Measurements from ENCODE around the gene CXADR.

DNA sequence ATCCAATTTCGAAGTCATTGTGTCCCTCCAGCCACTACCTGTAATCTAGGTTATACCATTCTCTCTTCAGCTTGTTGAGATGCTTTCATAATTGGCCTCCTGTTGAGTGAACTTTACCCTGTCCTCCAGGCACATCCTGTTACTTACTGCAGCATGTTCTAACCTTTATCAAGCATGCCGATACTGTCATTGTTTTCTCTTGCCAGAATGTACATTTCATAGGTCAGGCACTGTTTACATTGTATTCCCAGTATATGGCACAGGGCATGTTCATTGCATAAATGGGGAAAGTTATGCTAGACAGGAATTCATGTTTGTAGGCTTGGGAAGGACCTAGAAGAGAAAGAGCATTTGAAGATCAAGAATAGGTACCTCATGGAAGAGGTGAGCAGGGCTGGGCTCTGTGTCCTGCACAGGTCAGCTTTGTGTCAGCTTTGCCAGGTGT lies 10.2 kb downstream of the CXADR start:
- TF ChIP-seq POLR2AphosphoS5 (IDR thresholded peaks at IDR 0.05; ENCODE audit: low read depth, low read length) = no peak
- TF ChIP-seq POLR2A (IDR thresholded peaks at IDR 0.05; ENCODE audit: low read depth, low read length) = no peak
- TF ChIP-seq TAF1 (IDR thresholded peaks at IDR 0.05; ENCODE audit: low read depth, low read length) = no peak
- TF ChIP-seq SPI1 (IDR thresholded peaks at IDR 0.05; ENCODE audit: low read depth, low read length) = no peak
- TF ChIP-seq POU2F2 (IDR thresholded peaks at IDR 0.05; ENCODE audit: low read depth, low read length) = no peak

Measured in GM12891 (cell line).